ENCODE results near the gene BSG. TPM values are rescaled to one million over a fixed set of nuclear protein-coding genes. Genes with fewer than 3 reads are reported as not detected.

BSG gene
- total and polyA plus RNA-seq, 10 of the 15 experiments (the other 5 are each of a cell fraction or from before 2014, with no cell fraction given) = 2.8 to 297 (median 199) TPM

GRCh38 chr19:623974-624373 lies 51.6 kb downstream of the BSG start (continued):
- TF ChIP-seq, protein P1, sequence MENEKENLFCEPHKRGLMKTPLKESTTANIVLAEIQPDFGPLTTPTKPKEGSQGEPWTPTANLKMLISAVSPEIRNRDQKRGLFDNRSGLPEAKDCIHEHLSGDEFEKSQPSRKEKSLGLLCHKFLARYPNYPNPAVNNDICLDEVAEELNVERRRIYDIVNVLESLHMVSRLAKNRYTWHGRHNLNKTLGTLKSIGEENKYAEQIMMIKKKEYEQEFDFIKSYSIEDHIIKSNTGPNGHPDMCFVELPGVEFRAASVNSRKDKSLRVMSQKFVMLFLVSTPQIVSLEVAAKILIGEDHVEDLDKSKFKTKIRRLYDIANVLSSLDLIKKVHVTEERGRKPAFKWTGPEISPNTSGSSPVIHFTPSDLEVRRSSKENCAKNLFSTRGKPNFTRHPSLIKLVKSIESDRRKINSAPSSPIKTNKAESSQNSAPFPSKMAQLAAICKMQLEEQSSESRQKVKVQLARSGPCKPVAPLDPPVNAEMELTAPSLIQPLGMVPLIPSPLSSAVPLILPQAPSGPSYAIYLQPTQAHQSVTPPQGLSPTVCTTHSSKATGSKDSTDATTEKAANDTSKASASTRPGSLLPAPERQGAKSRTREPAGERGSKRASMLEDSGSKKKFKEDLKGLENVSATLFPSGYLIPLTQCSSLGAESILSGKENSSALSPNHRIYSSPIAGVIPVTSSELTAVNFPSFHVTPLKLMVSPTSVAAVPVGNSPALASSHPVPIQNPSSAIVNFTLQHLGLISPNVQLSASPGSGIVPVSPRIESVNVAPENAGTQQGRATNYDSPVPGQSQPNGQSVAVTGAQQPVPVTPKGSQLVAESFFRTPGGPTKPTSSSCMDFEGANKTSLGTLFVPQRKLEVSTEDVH (IDR thresholded peaks at IDR 0.05; ENCODE audit: low read depth, partially characterized antibody) = no peak
- TF ChIP-seq EED (IDR thresholded peaks at IDR 0.05; ENCODE audit: low read depth) (no peak), MTA2 (IDR thresholded peaks at IDR 0.05; ENCODE audit: low read depth) (no peak), PML (IDR thresholded peaks at IDR 0.05; ENCODE audit: low read length) (no peak)

- RAD21 ChIA-PET (ENCODE audit: unreplicated experiment) = no interaction called here
- H3K9me3 ChIP-seq (replicated peaks; ENCODE audit: control insufficient read depth, insufficient read depth, low read length) = no peaks in the 10 kb centered on the region; the same call in 2 of the 3 replicates
- no peaks in the 10 kb centered on the region for H3K4me1 ChIP-seq (ENCODE audit: control insufficient read depth, insufficient read depth, low read length)
- no peak overlapping the region for H2AFZ ChIP-seq (ENCODE audit: control insufficient read depth, low read depth, low read length)
- 94% methylated on average over 24 of the region's 24 CpGs for WGBS (ENCODE audit: insufficient coverage, insufficient replicate concordance, low lambda C conversion rate, missing lambda C conversion rate)
- no peaks in the 10 kb centered on the region for H3K27me3 ChIP-seq (replicated peaks in 1 of 2; ENCODE audit: control insufficient read depth in 2 of 2, insufficient read depth in 2 of 2, low read length in 1 of 2)
- CTCF ChIA-PET = interaction anchor here (1.5 kb wide), 1 partner anchor 39 kb away, joined by 3 read pairs; the partner anchor contains the start of gene RNF126
- POLR2A ChIA-PET = no interaction called here
- H3K27ac ChIP-seq (ENCODE audit: control insufficient read depth, insufficient read depth) = no peak overlapping the region
- intact Hi-C loops (cut with micrococcal nuclease; ENCODE audit: unreplicated experiment) (no loop called here), in situ Hi-C loops (cut with MboI) (no loop called here)
- ATAC-seq (no peak), DNase-seq (ENCODE audit: low read depth, low spot score) (no peak), FAIRE-seq (no peak)
- H3K4me2 ChIP-seq (ENCODE audit: control insufficient read depth, insufficient read depth) = no peak overlapping the region
- H3K36me3 ChIP-seq (ENCODE audit: control insufficient read depth in 2 of 2, insufficient read depth in 2 of 2, low read length in 1 of 2) = peaks cover 1 to 4% of the 10 kb centered on the region in 2 experiments; a peak in 3 of 4 replicates
- H4K20me1 ChIP-seq (ENCODE audit: control insufficient read depth, insufficient read depth) = no peaks in the 10 kb centered on the region
- BruUV-seq (replicated peaks) = no TSS peak
- H3K79me2 ChIP-seq (ENCODE audit: control insufficient read depth, insufficient read depth, low read length) = no peaks in the 10 kb centered on the region
- no peak overlapping the region for H3K9ac ChIP-seq (ENCODE audit: control insufficient read depth, insufficient read depth, low read length)
- SMC1A ChIA-PET (ENCODE audit: uncharacterized antibody, unreplicated experiment) = no interaction called here
- no peak overlapping the region for H3K4me3 ChIP-seq
- TF ChIP-seq BHLHE40 (IDR thresholded peaks at IDR 0.05; ENCODE audit: borderline replicate concordance in 1 of 2, low read depth in 2 of 2, low read length in 1 of 2) (no peak), SMAD1 (IDR thresholded peaks at IDR 0.05; ENCODE audit: low read depth, partially characterized antibody) (no peak), HDGF (IDR thresholded peaks at IDR 0.05) (no peak), SREBF2 (IDR thresholded peaks at IDR 0.05; ENCODE audit: low read length) (no peak), MYB (IDR thresholded peaks at IDR 0.05; ENCODE audit: borderline replicate concordance, low read depth, low read length) (no peak), GATAD2B (conservative IDR thresholded peaks at IDR 0.05; ENCODE audit: low read depth) (no peak), SRF (IDR thresholded peaks at IDR 0.05; ENCODE audit: low read depth in 2 of 2, low read length in 2 of 2) (no peak), IKZF1 (conservative IDR thresholded peaks at IDR 0.05) (no peak), FOS (IDR thresholded peaks at IDR 0.05; ENCODE audit: borderline replicate concordance, extremely low read depth, insufficient read length) (no peak), FOXM1 (IDR thresholded peaks at IDR 0.05; ENCODE audit: low read depth, low read length) (no peak), RELA (IDR thresholded peaks at IDR 0.05; ENCODE audit: borderline replicate concordance, partially characterized antibody) (no peak)
- TF ChIP-seq, protein P2, sequence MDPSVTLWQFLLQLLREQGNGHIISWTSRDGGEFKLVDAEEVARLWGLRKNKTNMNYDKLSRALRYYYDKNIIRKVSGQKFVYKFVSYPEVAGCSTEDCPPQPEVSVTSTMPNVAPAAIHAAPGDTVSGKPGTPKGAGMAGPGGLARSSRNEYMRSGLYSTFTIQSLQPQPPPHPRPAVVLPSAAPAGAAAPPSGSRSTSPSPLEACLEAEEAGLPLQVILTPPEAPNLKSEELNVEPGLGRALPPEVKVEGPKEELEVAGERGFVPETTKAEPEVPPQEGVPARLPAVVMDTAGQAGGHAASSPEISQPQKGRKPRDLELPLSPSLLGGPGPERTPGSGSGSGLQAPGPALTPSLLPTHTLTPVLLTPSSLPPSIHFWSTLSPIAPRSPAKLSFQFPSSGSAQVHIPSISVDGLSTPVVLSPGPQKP (IDR thresholded peaks at IDR 0.05; ENCODE audit: low read depth, low read length) = no peak
These were observed 52.2 kb downstream of the BSG start for GRCh38 chr19:624433-625109.
